ENCODE measurements around the gene KCTD1.

The KCTD1 gene

GRCh38 chr18:26548415-26549262 is at the start of gene KCTD1:
Gene KCTD1 (minus strand): TSS chr18:26548553. CDS start chr18:26548536, 17 bp downstream.
- peak; percentile 25 to 57 for DNase-seq (ENCODE audit: low read depth in 2 of 2)

- no peak for DNase-seq (ENCODE audit: low read depth in 2 of 2)
Observed at GRCh38 chr18:26593365-26594320, 45.3 kb upstream of the KCTD1 start.

- no peak for DNase-seq (ENCODE audit: low read depth in 2 of 2)
Observed at GRCh38 chr18:26584745-26585144, 36.4 kb upstream of the KCTD1 start.

DNA sequence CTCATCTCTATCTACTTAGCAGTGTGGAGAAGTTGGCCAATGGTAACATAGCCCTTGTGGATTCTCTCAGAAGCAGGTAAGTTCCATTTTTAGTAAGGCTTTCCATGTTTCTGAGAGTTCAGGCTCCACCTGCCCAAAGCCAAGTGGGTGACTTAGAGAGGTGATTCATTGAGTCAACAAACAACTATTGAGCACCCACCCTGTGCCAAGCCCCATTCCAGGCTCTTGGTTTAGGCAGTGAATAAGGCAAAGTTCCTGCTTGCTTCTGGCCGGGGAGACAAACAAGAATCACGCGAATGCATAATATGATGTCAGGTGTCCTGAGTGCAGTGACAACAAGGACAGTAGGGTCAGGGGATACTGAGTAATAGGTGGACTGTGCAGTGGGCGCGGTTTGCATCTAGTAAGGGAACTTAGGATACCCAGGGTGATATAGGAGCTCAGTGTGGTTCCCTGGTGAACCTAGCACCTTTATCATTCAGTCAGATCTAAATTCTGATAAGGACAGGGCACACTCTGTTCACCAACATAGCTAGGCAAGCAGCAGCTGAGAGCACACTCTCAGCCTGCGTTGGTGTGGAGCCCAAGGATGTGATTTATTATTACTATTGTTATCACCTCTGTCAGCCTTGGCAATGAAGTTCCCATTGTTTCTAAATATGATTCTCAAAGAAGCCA is 31.7 kb upstream of the KCTD1 start:
- no peak for DNase-seq (ENCODE audit: low read depth in 2 of 2)

DNA sequence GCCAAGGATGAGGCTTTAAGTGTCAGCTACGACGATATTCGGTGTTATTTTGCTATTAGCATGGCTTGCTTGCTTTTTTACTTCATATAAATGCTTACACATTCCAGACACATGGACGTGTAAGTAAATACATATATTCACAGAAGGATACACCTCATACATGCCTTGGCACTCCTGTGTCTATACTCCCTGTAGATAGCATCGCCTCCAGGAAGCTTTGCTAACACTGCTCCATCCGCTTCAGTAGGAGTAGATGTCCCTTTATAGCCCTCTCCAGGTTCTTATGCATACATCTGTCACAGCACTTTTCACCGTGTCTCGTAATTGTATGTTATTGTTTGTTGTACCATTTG is 27.5 kb upstream of the KCTD1 start:
- DNase-seq (ENCODE audit: low read depth in 2 of 2) = no peak

DNA sequence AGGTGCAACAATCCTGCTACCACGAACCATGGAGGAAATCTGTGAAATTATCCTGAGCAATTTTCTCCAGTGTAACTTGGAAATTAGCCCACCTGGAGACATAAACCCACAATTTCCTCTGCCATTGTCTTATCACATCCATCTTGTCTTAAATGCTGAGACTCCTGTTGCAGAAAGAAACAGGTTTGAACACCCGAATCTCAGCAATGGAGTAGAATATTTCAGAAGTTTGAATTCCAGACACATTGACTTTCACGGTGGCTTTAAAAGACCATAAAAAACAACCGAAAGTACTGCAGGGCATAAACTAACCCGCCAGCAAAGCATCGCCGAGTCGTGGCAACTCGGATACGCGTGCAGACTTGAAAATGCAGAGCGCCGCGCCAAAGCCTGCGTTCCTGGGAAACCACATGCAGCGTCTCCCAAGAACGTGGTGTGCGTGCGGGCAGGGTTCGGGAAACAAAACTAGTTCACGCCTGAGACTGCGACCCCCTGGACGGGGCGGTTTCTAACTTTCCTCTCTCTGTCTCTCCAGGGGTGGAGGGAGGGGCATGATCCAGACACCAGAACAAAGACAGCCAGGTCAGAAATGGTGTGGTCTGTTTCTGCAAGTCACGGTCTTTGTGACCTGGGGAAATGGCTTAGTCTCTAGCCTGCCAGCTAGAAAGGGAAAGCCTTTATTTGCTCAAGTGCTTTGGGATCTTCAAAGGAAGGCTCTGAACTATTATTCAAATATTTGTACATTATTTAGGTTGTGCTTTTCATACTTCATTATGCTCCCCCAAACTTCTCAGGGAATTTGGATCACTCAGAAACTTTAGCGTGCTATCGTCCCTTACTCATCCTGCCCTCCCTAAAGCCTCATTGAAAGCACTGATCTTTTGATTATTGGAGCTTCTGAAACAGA is 26.9 kb upstream of the KCTD1 start:
- DNase-seq (ENCODE audit: low read depth in 2 of 2) = no peak

DNA sequence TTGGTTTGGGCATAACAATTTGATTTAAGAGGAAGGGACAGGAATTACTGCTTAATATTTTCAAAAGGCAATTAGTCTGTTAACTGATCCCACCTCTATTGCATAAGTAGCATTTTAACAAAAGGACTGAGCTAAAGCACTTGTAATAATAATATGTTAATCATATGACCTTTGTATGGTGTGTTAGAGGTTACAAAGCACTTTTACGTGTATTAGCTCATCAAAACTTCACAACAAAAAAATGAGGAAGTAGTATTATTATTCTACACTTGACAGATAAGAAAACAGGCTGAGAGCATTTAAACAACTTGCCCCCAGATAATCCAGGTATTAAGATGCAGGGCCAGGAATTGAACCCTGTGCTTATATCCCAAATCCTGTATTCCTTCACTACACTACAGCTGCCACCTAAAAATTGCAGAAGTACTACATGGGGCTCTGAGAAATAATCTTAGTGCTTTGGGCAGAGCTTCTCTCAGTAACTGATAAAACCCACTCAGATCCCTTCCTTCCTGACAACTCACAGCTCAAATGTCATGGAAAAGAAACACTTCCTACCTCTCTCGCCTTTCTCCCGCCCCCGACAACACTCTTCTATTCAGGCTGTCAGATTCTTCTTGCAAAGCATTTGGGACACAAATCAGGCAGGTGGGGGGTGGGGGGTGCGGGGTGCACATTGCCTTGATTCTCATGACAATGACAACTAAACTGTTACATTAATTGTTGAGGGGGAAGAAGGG is 20.7 kb upstream of the KCTD1 start:
- no peak for DNase-seq (ENCODE audit: low read depth in 2 of 2)

- DNase-seq (ENCODE audit: low read depth in 2 of 2) = no peak
Observed at GRCh38 chr18:26568513-26568912, 20.2 kb upstream of the KCTD1 start.

DNA sequence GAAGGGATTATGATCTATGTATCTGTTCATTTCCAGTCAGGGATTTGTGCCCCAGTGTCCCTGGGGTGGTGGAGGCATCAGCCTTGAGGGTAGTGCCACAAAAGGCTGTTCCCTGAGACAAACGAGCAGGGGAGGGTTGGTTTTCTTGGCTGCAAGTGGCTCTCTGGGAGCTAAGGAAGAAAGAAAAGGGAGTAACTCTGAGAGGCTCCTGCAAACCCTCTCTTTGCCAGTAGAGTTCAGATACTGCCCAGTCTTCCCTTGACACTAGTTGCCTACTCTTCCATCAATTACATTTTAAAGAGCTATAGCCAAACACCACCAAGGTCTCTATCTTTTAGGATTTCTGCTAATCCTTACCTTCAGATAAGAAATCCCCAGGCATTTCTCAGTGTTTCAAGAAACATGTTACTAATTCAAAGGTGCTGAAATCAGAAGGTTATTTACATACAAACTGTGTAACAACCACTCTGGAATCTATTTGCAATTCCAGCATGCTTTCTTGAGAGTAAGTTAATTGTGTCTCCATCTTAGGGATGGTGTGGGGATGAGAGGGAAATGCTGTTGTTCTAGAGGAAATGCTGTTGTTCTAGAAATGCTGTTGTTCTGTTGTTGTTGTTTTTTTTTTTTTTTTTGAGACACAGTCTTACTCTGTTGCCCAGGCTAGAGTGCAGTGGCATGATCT is 18.7 kb upstream of the KCTD1 start:
- DNase-seq (ENCODE audit: low read depth in 2 of 2) = no peak

DNA sequence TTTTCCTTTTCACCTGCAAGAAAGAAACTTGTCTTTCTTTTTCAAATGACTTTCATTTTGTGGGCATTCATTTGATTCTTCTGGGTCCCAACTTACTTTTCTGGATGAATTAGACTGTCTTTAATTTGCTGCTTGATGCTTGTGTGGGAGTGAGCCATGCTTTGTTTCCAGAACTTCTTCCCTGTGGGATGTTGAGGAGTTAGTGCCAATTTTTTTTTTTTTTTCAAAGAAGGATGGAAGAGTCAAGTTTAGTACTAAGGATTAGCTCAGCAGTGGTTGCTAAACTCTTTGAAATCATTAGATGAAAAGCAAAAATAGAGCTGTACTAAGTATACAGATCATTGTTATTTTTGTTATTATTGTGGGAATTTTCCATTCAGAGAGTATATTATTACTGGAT is 17.2 kb upstream of the KCTD1 start:
- no peak for DNase-seq (ENCODE audit: low read depth in 2 of 2)

DNA sequence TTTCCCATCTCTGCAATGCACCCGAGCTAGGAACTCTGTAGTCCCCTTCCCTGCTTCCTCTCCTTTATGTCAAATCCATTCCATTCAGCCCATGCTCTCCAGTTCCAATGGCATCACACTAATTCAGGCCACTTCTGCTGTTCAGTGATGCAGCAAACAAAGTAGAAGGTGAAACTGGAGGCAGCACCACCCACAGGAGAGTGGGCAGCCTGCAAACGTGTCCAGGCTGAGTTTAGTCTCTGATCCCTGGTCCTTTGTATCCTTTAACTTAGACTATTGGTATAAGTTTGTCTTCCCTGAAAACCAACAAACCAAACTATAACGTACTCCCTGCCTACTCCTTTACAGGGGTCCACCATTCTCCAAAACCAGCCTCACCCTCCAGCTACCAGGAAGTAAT is 14.7 kb upstream of the KCTD1 start:
- DNase-seq (ENCODE audit: low read depth in 2 of 2) = no peak

GRCh38 chr18:26562568-26562967 is 14.2 kb upstream of the KCTD1 start:
- no peak for DNase-seq (ENCODE audit: low read depth in 2 of 2)

GRCh38 chr18:26561769-26562168 is 13.4 kb upstream of the KCTD1 start:
- DNase-seq (ENCODE audit: low read depth in 2 of 2) = no peak

DNA sequence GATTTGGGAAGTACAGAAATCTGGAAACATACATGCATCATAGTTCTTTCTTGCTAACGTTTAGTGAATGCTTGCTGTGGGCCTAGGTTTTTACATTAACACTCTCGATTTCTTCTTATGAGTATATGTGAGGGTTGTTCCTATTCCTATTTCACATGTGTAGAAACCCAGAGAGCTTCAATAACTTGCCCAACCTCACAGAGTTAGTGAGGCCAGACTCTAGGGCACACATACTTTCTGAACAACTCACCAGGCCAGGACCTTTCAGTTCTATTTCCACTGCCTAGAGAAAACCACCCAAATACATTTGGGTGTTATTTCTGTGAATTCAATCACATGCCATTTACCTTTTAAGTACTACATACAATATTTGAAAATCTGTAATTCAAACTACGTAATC is 8.2 kb upstream of the KCTD1 start:
- DNase-seq (ENCODE audit: low read depth in 2 of 2) = no peak

DNA sequence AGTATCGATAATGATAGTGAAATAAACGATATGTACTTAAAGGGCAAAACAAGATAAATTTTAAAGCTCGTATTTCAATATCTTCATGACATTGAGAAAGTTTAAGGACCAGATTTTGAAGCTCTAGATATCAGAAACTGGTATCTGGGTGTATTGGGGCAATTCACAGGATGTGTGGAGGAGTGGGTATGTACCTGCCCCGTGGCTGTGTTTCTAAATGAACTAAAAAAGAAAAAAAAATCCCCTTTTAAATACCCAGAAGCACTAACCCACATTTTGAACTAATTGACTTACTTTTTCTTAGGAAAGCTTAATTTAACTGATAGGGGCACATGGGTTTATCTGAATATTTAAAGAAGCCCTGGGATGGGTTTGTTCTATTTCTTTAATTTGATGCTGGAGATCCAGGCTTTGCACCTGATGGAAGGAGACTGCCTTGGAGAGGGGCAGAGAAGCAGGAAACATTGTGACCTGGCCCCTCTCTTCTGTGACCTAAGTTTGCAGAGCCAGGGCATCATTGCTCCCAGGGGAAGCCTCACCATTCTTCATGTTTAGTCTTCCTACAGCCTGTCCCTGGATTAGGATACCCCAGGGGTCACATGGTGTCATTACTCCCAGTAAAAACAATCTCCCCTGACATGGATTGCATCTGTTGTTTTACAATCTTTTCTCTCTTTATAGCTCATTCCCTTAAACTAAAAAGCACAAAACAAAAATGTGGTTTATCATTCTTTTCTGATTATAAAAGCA is 7.6 kb upstream of the KCTD1 start:
- DNase-seq (ENCODE audit: low read depth in 2 of 2) = no peak

- DNase-seq (ENCODE audit: low read depth in 2 of 2) = no peak
Observed at GRCh38 chr18:26553943-26554342, 5.6 kb upstream of the KCTD1 start.

GRCh38 chr18:26551695-26552081 is 3.3 kb upstream of the KCTD1 start:
- DNase-seq (ENCODE audit: low read depth in 2 of 2) = no peak

GRCh38 chr18:26550998-26551694 is 2.8 kb upstream of the KCTD1 start:
- no peak for DNase-seq (ENCODE audit: low read depth in 2 of 2)

All from stimulated activated CD4-positive, alpha-beta T cell treated with anti-CD3 and anti-CD28 coated beads, Interleukin-1b, Interleukin-23, amount 100 ng/mL, for 4 hours (primary cell).